IMR-90 (cell line): ENCODE results near the gene SVIL. TPM values are rescaled to one million over a fixed set of nuclear protein-coding genes. Genes with fewer than 3 reads are reported as not detected.
A peak's percentile ranks its signal among the peaks of the same experiment; 100 is the strongest.

Source experiments
- ATAC-seq: fragments of 200-7000 bp; cut with Tn5 transposase; 2 replicates; pipeline ENCODE4 v1.9.1; 2020; ENCODE audit warnings: low read depth, mild to moderate bottlenecking, moderate library complexity
- BruUV-seq: library from RNA; stranded (reverse); fragments of 400-500 nt; replicated peaks from 2 replicates; lab custom pipeline; 2021; lab: Mats Ljungman, UMichigan
- CTCF ChIA-PET: fragments of 300-600 bp; formaldehyde crosslinking; extraction: SDS; loops from one replicate; lab custom pipeline; 2021; ENCODE audit warnings: antibody characterized with exemption; lab: Yijun Ruan, JAX
- POLR2A ChIA-PET: fragments of 300-600 bp; sonication (Branson Sonifier 250); formaldehyde crosslinking; loops from one replicate; lab custom pipeline; 2022; ENCODE audit warnings: antibody characterized with exemption; ENCODE audit not compliant: unreplicated experiment; lab: Charles Lee
- DNase-seq: peaks from one replicate; pipeline ENCODE4 v3.0.0; 2013
- H2AFZ ChIP-seq: replicated peaks from 2 replicates; pipeline ENCODE3; 2013; ENCODE audit warnings: low read length, mild to moderate bottlenecking; ENCODE audit not compliant: poor library complexity
- H2AK5ac ChIP-seq: 2 replicates; pipeline ENCODE4 v1.6.1; 2013; ENCODE audit warnings: low read depth, low read length, inconsistent platforms
- H2AK9ac ChIP-seq: replicated peaks from 2 replicates; pipeline ENCODE3; 2013; ENCODE audit warnings: mild to moderate bottlenecking, low read depth, low read length, moderate library complexity; ENCODE audit not compliant: poor library complexity
- H2BK120ac ChIP-seq: 2 replicates; pipeline ENCODE4 v1.6.1; 2013; ENCODE audit warnings: low read depth, low read length, inconsistent platforms
- H2BK15ac ChIP-seq: 3 replicates; pipeline ENCODE4 v1.6.1; 2013; ENCODE audit warnings: low read depth, low read length, inconsistent platforms
- H2BK20ac ChIP-seq: 2 replicates; pipeline ENCODE4 v1.6.1; 2013; ENCODE audit warnings: low read depth, mild to moderate bottlenecking, inconsistent platforms, low read length, moderate library complexity
- H2BK5ac ChIP-seq: 2 replicates; pipeline ENCODE4 v1.6.1; 2013; ENCODE audit warnings: mild to moderate bottlenecking, low read depth, low read length, inconsistent platforms; ENCODE audit not compliant: poor library complexity, severe bottlenecking
- H3K14ac ChIP-seq: replicated peaks from 2 replicates; pipeline ENCODE4 v1.6.1; 2013; ENCODE audit warnings: low read depth, low read length, inconsistent platforms
- H3K18ac ChIP-seq: 2 replicates; pipeline ENCODE4 v1.6.1; 2013; ENCODE audit warnings: low read depth, low read length, control low read depth
- H3K23ac ChIP-seq: 2 replicates; pipeline ENCODE4 v1.6.1; 2013; ENCODE audit warnings: low read depth, low read length, inconsistent platforms
- H3K27ac ChIP-seq: 2 replicates; pipeline ENCODE4 v1.5.1; 2013; ENCODE audit warnings: mild to moderate bottlenecking, control low read depth, low read length; ENCODE audit not compliant: insufficient read depth
- H3K27me3 ChIP-seq: 2 replicates; pipeline ENCODE4 v1.6.1; 2013; ENCODE audit warnings: low read length; ENCODE audit not compliant: control insufficient read depth, insufficient read depth
- H3K36me3 ChIP-seq: 2 replicates; pipeline ENCODE4 v1.6.1; 2013; ENCODE audit warnings: low read length, mixed read lengths; ENCODE audit not compliant: control insufficient read depth, insufficient read depth
- H3K4ac ChIP-seq: 2 replicates; pipeline ENCODE4 v1.6.1; 2013; ENCODE audit warnings: low read depth, low read length, inconsistent platforms
- H3K4me1 ChIP-seq: 2 replicates; pipeline ENCODE4 v1.6.1; 2013; ENCODE audit warnings: low read length, mixed read lengths; ENCODE audit not compliant: control insufficient read depth, insufficient read depth
- H3K4me2 ChIP-seq: 2 replicates; pipeline ENCODE4 v1.6.1; 2013; ENCODE audit warnings: low read depth, mild to moderate bottlenecking, control low read depth, low read length, moderate library complexity
- H3K4me3 ChIP-seq: 2 replicates; pipeline ENCODE4 v1.5.1; 2013; ENCODE audit warnings: low read depth, mild to moderate bottlenecking, control low read depth, low read length, moderate library complexity; ENCODE audit not compliant: insufficient read depth
- H3K56ac ChIP-seq: 2 replicates; pipeline ENCODE4 v1.6.1; 2013; ENCODE audit warnings: low read length, inconsistent platforms; ENCODE audit not compliant: insufficient read depth; ENCODE audit errors: extremely low read depth
- H3K79me1 ChIP-seq, 2 experiments: 2 replicates each; pipeline ENCODE4 v1.6.1; 2013; ENCODE audit warnings: low read length in 2 of 2, inconsistent platforms in 1 of 2, low read depth in 1 of 2
- H3K9ac ChIP-seq: 2 replicates; pipeline ENCODE4 v1.6.1; 2013; ENCODE audit warnings: low read depth, low read length, control low read depth
- H3K9me1 ChIP-seq: 2 replicates; pipeline ENCODE4 v1.6.1; 2013; ENCODE audit warnings: low read length, inconsistent platforms; ENCODE audit not compliant: insufficient read depth
- H3K9me3 ChIP-seq: 2 replicates; pipeline ENCODE4 v1.6.1; 2013; ENCODE audit warnings: low read length; ENCODE audit not compliant: control insufficient read depth, insufficient read depth
- H4K20me1 ChIP-seq: 2 replicates; pipeline ENCODE4 v1.6.1; 2013; ENCODE audit warnings: low read length, inconsistent platforms; ENCODE audit not compliant: insufficient read depth
- H4K5ac ChIP-seq: 2 replicates; pipeline ENCODE4 v1.6.1; 2013; ENCODE audit warnings: mild to moderate bottlenecking, low read depth, low read length, control low read depth
- H4K8ac ChIP-seq, 2 experiments: 2 replicates each; pipeline ENCODE4 v1.6.1; 2013; ENCODE audit warnings: low read depth in 2 of 2, low read length in 2 of 2, control low read depth in 1 of 2, inconsistent platforms in 1 of 2
- H4K91ac ChIP-seq: 2 replicates; pipeline ENCODE4 v1.6.1; 2013; ENCODE audit warnings: low read depth, low read length, inconsistent platforms; ENCODE audit not compliant: insufficient read depth
- MAFK ChIP-seq: IDR thresholded peaks from 2 replicates; pipeline ENCODE4 v1.6.1; 2012; ENCODE audit warnings: low read depth, low read length, improper control_type of control experiment
- RAD21 ChIP-seq: IDR thresholded peaks from 2 replicates; pipeline ENCODE4 v1.6.1; 2012; ENCODE audit warnings: low read length, improper control_type of control experiment
- WGBS, 2 experiments: methylation state at CpG; one replicate each; pipeline versions ENCODE4 v1.1.5 to v1.1.7; 2013; ENCODE audit warnings: missing lambda C conversion rate in 2 of 2; ENCODE audit not compliant: insufficient read length in 1 of 2; ENCODE audit errors: extremely low coverage in 2 of 2; 5-methylcytosine and 5-hydroxymethylcytosine counted together
- dilution Hi-C: fragments of 300-500 bp; cut with HindIII; formaldehyde crosslinking; loops from one replicate; pipeline ENCODE4 v1.14.3; 2018; ENCODE audit warnings: low sequenced_read_pairs; ENCODE audit not compliant: unreplicated experiment
- in situ Hi-C: fragments of 300-500 bp; cut with MboI; formaldehyde crosslinking; loops from 3 replicates; pipeline ENCODE4 v1.14.3; 2019; ENCODE audit warnings: low sequenced_read_pairs, inconsistent platforms, mixed read lengths
- intact Hi-C: fragments of 100-400 bp; cut with micrococcal nuclease; formaldehyde crosslinking; loops from 2 replicates; pipeline ENCODE4 v1.10.0; 2022
- polyA plus RNA-seq, 3 experiments: library from polyadenylated mRNA; depleted of rRNA; stranded (reverse); fragments of >200 nt; gene quantifications; 2 replicates each; pipeline ENCODE4 v1.2.3, GENCODE V29; 2012; ENCODE audit warnings: low replicate concordance in 1 of 3
- total RNA-seq: library from RNA; depleted of rRNA; stranded (reverse); fragments of >200 nt; gene quantifications from 2 replicates; pipeline ENCODE4 v1.2.3, GENCODE V29; 2012
- TF ChIP-seq, protein P1 (sequence below): fragments of 150-350 bp; IDR thresholded peaks from 2 replicates; pipeline ENCODE4 v1.6.1; 2016; ENCODE audit warnings: low read depth, mild to moderate bottlenecking, low read length, moderate library complexity, borderline replicate concordance

The SVIL gene
- total and polyA plus RNA-seq, 2 of the 4 experiments (the other 2 are of a cell fraction): 11.5 to 11.6 TPM

- no peak overlapping the region for H3K23ac ChIP-seq
- peak overlapping the region; percentile 60; the same call in 1 of the 2 replicates for H3K18ac ChIP-seq
- H3K4me2 ChIP-seq: no peak overlapping the region
- peaks cover 30% of the 10 kb centered on the region for H3K9me1 ChIP-seq
- H3K14ac ChIP-seq: peak overlapping the region; percentile 72
- H2AFZ ChIP-seq: no peak overlapping the region
- H3K27me3 ChIP-seq: no peaks in the 10 kb centered on the region
- peak overlapping the region; percentile 78 for H3K4ac ChIP-seq
- H4K20me1 ChIP-seq: peaks cover 32% of the 10 kb centered on the region
- CTCF ChIA-PET: no interaction called here
- peaks cover 5% of the 10 kb centered on the region; the same call in 1 of the 2 replicates for H3K36me3 ChIP-seq
- 0 out of 2 replicates have a peak overlapping the region, but pooled peaks have one; percentile 34 for H2BK20ac ChIP-seq
- H2AK5ac ChIP-seq: peak overlapping the region; percentile 82; the same call in 1 of the 2 replicates
- H3K9me3 ChIP-seq: no peaks in the 10 kb centered on the region
- peak overlapping the region in 1 of 2 experiments; percentile 42; a peak in 2 of 4 replicates for H4K8ac ChIP-seq
- in situ Hi-C loops: no loop called here
- POLR2A ChIA-PET: no interaction called here
- H2BK120ac ChIP-seq: peak overlapping the region; percentile 58
- no peak for DNase-seq
- no peak overlapping the region for H4K5ac ChIP-seq
- H2AK9ac ChIP-seq: no peak overlapping the region
- WGBS, 2 experiments: 100% methylated on average over 1 of the region's 1 CpG; no CpG with 5 or more reads in 1 of the 2 experiments
- H3K4me3 ChIP-seq: no peak overlapping the region
- intact Hi-C loops: no loop called here
- H2BK5ac ChIP-seq: no peak overlapping the region
- BruUV-seq: no TSS peak
- no peak overlapping the region for H3K27ac ChIP-seq
- H3K79me1 ChIP-seq: peaks cover 15 to 69% of the 10 kb centered on the region in 2 experiments
- TF ChIP-seq MAFK (no peak), RAD21 (no peak)
- TF ChIP-seq, protein P1, sequence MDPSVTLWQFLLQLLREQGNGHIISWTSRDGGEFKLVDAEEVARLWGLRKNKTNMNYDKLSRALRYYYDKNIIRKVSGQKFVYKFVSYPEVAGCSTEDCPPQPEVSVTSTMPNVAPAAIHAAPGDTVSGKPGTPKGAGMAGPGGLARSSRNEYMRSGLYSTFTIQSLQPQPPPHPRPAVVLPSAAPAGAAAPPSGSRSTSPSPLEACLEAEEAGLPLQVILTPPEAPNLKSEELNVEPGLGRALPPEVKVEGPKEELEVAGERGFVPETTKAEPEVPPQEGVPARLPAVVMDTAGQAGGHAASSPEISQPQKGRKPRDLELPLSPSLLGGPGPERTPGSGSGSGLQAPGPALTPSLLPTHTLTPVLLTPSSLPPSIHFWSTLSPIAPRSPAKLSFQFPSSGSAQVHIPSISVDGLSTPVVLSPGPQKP: no peak
- H3K4me1 ChIP-seq: peaks cover 23% of the 10 kb centered on the region
- dilution Hi-C loops: no loop called here
- no peak for ATAC-seq
- no peak overlapping the region for H3K56ac ChIP-seq
- peak overlapping the region; percentile 38; the same call in 1 of the 3 replicates for H2BK15ac ChIP-seq
- H3K9ac ChIP-seq: no peak overlapping the region
- H4K91ac ChIP-seq: peak overlapping the region; percentile 23
These were observed 15.8 kb upstream of the SVIL start for GRCh38 chr10:29650552-29650944.
